NB4 (cell line): Measurements from ENCODE around the gene OSBPL10.

ENCODE experiments used
- MYC ChIP-seq: IDR thresholded peaks from 2 replicates; pipeline ENCODE4 v1.6.1; 2011; ENCODE audit warnings: low read depth, low read length
- POLR2A ChIP-seq: IDR thresholded peaks from 2 replicates; pipeline ENCODE4 v1.6.1; 2011; ENCODE audit warnings: mild to moderate bottlenecking; ENCODE audit not compliant: insufficient read length; ENCODE audit errors: extremely low read depth
- TF ChIP-seq, protein P1 (sequence below): IDR thresholded peaks from one replicate; pipeline ENCODE4 v1.5.1; 2012; ENCODE audit warnings: low read depth, low read length
- TF ChIP-seq, protein P2 (sequence below): IDR thresholded peaks from 2 replicates; pipeline ENCODE4 v1.6.1; 2011; ENCODE audit warnings: low read depth, low read length

DNA sequence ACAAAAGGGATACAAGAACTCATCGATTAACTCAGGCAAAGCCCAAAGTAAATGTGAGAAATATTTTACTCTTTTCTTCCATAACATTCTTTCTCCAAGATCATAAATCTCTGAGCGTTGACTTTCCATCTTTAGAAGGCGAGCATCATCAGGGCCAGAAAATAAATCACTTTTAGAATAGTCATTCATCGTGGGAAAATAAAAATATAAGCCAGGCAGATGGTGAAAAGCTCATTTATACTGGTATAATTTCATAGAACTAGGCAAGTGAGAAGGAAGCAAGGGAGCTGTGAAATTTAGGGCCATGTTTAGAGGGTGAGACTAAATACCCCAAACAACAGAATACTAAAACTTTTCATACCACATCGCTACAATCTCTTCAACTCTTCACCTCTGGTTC, 257.4 kb downstream of the OSBPL10 start:
- no peak for TF ChIP-seq POLR2A
- TF ChIP-seq, protein P1, sequence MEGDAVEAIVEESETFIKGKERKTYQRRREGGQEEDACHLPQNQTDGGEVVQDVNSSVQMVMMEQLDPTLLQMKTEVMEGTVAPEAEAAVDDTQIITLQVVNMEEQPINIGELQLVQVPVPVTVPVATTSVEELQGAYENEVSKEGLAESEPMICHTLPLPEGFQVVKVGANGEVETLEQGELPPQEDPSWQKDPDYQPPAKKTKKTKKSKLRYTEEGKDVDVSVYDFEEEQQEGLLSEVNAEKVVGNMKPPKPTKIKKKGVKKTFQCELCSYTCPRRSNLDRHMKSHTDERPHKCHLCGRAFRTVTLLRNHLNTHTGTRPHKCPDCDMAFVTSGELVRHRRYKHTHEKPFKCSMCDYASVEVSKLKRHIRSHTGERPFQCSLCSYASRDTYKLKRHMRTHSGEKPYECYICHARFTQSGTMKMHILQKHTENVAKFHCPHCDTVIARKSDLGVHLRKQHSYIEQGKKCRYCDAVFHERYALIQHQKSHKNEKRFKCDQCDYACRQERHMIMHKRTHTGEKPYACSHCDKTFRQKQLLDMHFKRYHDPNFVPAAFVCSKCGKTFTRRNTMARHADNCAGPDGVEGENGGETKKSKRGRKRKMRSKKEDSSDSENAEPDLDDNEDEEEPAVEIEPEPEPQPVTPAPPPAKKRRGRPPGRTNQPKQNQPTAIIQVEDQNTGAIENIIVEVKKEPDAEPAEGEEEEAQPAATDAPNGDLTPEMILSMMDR, result no peak
- TF ChIP-seq, protein P2, sequence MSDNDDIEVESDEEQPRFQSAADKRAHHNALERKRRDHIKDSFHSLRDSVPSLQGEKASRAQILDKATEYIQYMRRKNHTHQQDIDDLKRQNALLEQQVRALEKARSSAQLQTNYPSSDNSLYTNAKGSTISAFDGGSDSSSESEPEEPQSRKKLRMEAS, result no peak
- no peak for TF ChIP-seq MYC
